HCT116 (cell line): ENCODE measurements around the gene RSPH9. TPM values are rescaled to one million over a fixed set of nuclear protein-coding genes. Genes with fewer than 3 reads are reported as not detected.
"Not testable (repeated sequence)": the region's sequence is repeated elsewhere in the genome, so short reads cannot be mapped to it uniquely, and the experiment has no call there.

Source experiments
- ATAC-seq: fragments of 200-7000 bp; cut with Tn5 transposase; 2 replicates; pipeline ENCODE4 v1.9.1; 2020; ENCODE audit warnings: mild to moderate bottlenecking, moderate library complexity
- BruUV-seq: library from RNA; stranded (reverse); fragments of 400-500 nt; replicated peaks from 2 replicates; lab custom pipeline; 2021; lab: Mats Ljungman, UMichigan
- CTCF ChIA-PET: fragments of 300-600 bp; sonication (Branson Sonifier 250); formaldehyde crosslinking; loops from one replicate; lab custom pipeline; 2021; ENCODE audit warnings: antibody characterized with exemption; lab: Charles Lee
- POLR2A ChIA-PET: fragments of 300-600, 350-600 bp; sonication (Branson Sonifier 250); formaldehyde crosslinking; loops from one replicate; lab custom pipeline; 2021; ENCODE audit warnings: antibody characterized with exemption; lab: Charles Lee
- RAD21 ChIA-PET, 2 experiments: fragments of 300-600 bp; sonication (Branson Sonifier 250); formaldehyde crosslinking; loops; one replicate each; lab custom pipeline; 2023; ENCODE audit warnings: low total read pairs in 2 of 2; ENCODE audit not compliant: uncharacterized antibody in 2 of 2, unreplicated experiment in 2 of 2, low non-redundant PET in 1 of 2; lab: Charles Lee
- DNase-seq: peaks from one replicate; pipeline ENCODE4 v3.0.0-alpha.2; 2010; ENCODE audit warnings: low read depth, low spot score
- H2AFZ ChIP-seq: fragments of 200-600 bp; shearing (Covaris generic), sonication (generic); 2 replicates; pipeline ENCODE4 v1.6.1; 2017; ENCODE audit warnings: low read depth, mixed run types, mixed read lengths, antibody characterized with exemption, low read length; ENCODE audit not compliant: poor library complexity, severe bottlenecking
- H3K27ac ChIP-seq: 2 replicates; pipeline ENCODE4 v1.5.1; 2012; ENCODE audit warnings: low read depth, low read length
- H3K27me3 ChIP-seq: fragments of 200-600 bp; sonication (generic); 2 replicates; pipeline ENCODE4 v1.6.1; 2016; ENCODE audit warnings: mixed run types, low read length, mixed read lengths; ENCODE audit not compliant: insufficient read depth
- H3K36me3 ChIP-seq, 2 experiments: fragments of 200-500 bp in 1 of 2; fragments of 200-600 bp in 1 of 2; sonication (Bioruptor generic) in 1 of 2; sonication (generic) in 1 of 2; 2 replicates each; pipeline versions ENCODE4 v1.5.1 to v1.6.1; 2014 to 2016; ENCODE audit warnings: low read length in 2 of 2, inconsistent platforms in 1 of 2, mixed read lengths in 1 of 2, mixed run types in 1 of 2; ENCODE audit not compliant: insufficient read depth in 2 of 2, control insufficient read depth in 1 of 2
- H3K4me1 ChIP-seq, 2 experiments: fragments of 200-600 bp in 1 of 2; sonication (generic) in 1 of 2; 2 replicates each; pipeline versions ENCODE4 v1.5.1 to v1.6.1; 2012 to 2017; ENCODE audit warnings: low read length in 2 of 2, inconsistent platforms in 1 of 2, mild to moderate bottlenecking in 1 of 2, mixed read lengths in 1 of 2, mixed run types in 1 of 2, moderate library complexity in 1 of 2; ENCODE audit not compliant: insufficient read depth in 2 of 2, control insufficient read depth in 1 of 2
- H3K4me2 ChIP-seq: fragments of 200-600 bp; sonication (generic); 2 replicates; pipeline ENCODE4 v1.6.1; 2017; ENCODE audit warnings: mixed run types, low read length, mixed read lengths
- H3K4me3 ChIP-seq, 2 experiments: fragments of 200-600 bp in 1 of 2; sonication (generic) in 1 of 2; replicated peaks in 1 of 2; 2 replicates each; pipeline ENCODE4 v1.5.1; 2011 to 2016; ENCODE audit warnings: low read length in 2 of 2, control low read depth in 1 of 2, low read depth in 1 of 2, mild to moderate bottlenecking in 1 of 2, mixed read lengths in 1 of 2, mixed run types in 1 of 2
- H3K79me2 ChIP-seq: fragments of 200-600 bp; sonication (generic); 2 replicates; pipeline ENCODE4 v1.6.1; 2017; ENCODE audit warnings: mild to moderate bottlenecking, mixed run types, low read length, moderate library complexity, mixed read lengths; ENCODE audit not compliant: insufficient read depth
- H3K9ac ChIP-seq: fragments of 200-600 bp; sonication (generic); 2 replicates; pipeline ENCODE4 v1.6.1; 2016; ENCODE audit warnings: low read length, mixed read lengths
- H3K9me2 ChIP-seq: fragments of 200-600 bp; sonication (generic), shearing (Covaris generic); 2 replicates; pipeline ENCODE4 v1.6.1; 2017; ENCODE audit warnings: mixed run types, mild to moderate bottlenecking, moderate library complexity; ENCODE audit not compliant: insufficient read depth
- H3K9me3 ChIP-seq, 2 experiments: fragments of 200-500 bp in 1 of 2; fragments of 200-600 bp in 1 of 2; sonication (Bioruptor generic) in 1 of 2; sonication (generic) in 1 of 2; 2 replicates each; pipeline ENCODE4 v1.6.1; 2014 to 2017; ENCODE audit warnings: low read length in 2 of 2, mixed read lengths in 2 of 2, inconsistent platforms in 1 of 2, low read depth in 1 of 2, mild to moderate bottlenecking in 1 of 2, mixed run types in 1 of 2, moderate library complexity in 1 of 2; ENCODE audit not compliant: control insufficient read depth in 1 of 2, insufficient read depth in 1 of 2
- H4K20me1 ChIP-seq: fragments of 200-600 bp; sonication (generic), shearing (Covaris generic); 2 replicates; pipeline ENCODE4 v1.6.1; 2017; ENCODE audit warnings: mixed run types, mild to moderate bottlenecking, moderate library complexity; ENCODE audit not compliant: insufficient read depth
- SP1 ChIP-seq: IDR thresholded peaks from 2 replicates; pipeline ENCODE4 v1.6.1; 2012; ENCODE audit warnings: low read depth
- YY1 ChIP-seq: IDR thresholded peaks from 2 replicates; pipeline ENCODE4 v1.6.1; 2011; ENCODE audit warnings: low read length, low read depth, moderate library complexity, mild to moderate bottlenecking; ENCODE audit not compliant: insufficient replicate concordance; ENCODE audit errors: extremely low read depth
- intact Hi-C: fragments of 100-400 bp; cut with micrococcal nuclease; formaldehyde crosslinking; loops from 2 replicates; pipeline ENCODE4 v1.10.0; 2022
- total RNA-seq: library from RNA; stranded (reverse); gene quantifications from one replicate; pipeline ENCODE4 v1.2.1, GENCODE V29; 2021; ENCODE audit not compliant: unreplicated experiment

RSPH9 gene
- total RNA-seq, 1 experiment from 2014 or later, result not detected

GRCh38 chr6:43648248-43648647, 3.4 kb downstream of the RSPH9 start:
- Histone ChIP-seq H3K9me2 (no peaks in the 10 kb centered on the region), H3K27ac (no peak overlapping the region), H3K9ac (no peak overlapping the region), H3K9me3 (no peaks in the 10 kb centered on the region), H2AFZ (no peak overlapping the region), H3K4me1 (no peaks in the 10 kb centered on the region), H3K4me2 (no peak overlapping the region), H4K20me1 (no peaks in the 10 kb centered on the region), H3K27me3 (no peaks in the 10 kb centered on the region), H3K36me3 (no peaks in the 10 kb centered on the region), H3K4me3 (no peak overlapping the region), H3K79me2 (no peaks in the 10 kb centered on the region)
- CTCF ChIA-PET, result interaction anchor here (1.0 kb wide), 1 partner anchor 19 kb away, joined by 3 read pairs; no protein-coding TSS in a partner anchor
- RAD21 ChIA-PET, result no interaction called here
- no peak for DNase-seq
- no peak for ATAC-seq
- POLR2A ChIA-PET, result no interaction called here
- intact Hi-C loops, result no loop called here
- no peak for TF ChIP-seq YY1
- no peak for TF ChIP-seq SP1
- no TSS peak for BruUV-seq

- intact Hi-C loops, result not testable (repeated sequence)
Measured at GRCh38 chr6:43652822-43653221, 8.0 kb downstream of the RSPH9 start.

More at GRCh38 chr6:43652822-43653221, 8.0 kb downstream of the RSPH9 start:
- H3K27ac ChIP-seq, RAD21 ChIA-PET, BruUV-seq, CTCF ChIA-PET, H4K20me1 ChIP-seq, H3K79me2 ChIP-seq, H3K4me2 ChIP-seq, H3K27me3 ChIP-seq, POLR2A ChIA-PET, H3K4me3 ChIP-seq, H3K4me1 ChIP-seq, H3K9ac ChIP-seq, H3K9me3 ChIP-seq, DNase-seq, H3K36me3 ChIP-seq, H3K9me2 ChIP-seq, ATAC-seq, H2AFZ ChIP-seq: not testable (repeated sequence)
